Parathyroid adenoma (tissue), 2 donors: ENCODE results near the gene GLP1R.
"Not testable (repeated sequence)": the region's sequence is repeated elsewhere in the genome, so short reads cannot be mapped to it uniquely, and the experiment has no call there.

Experiments used
- H2AFZ ChIP-seq: fragments of 300-600 bp; sonication (generic); one replicate; pipeline ENCODE4 v1.7.0; 2017; ENCODE audit warnings: antibody characterized with exemption, mild to moderate bottlenecking
- H3K27ac ChIP-seq: fragments of 300-600 bp; sonication (generic); one replicate; pipeline ENCODE4 v1.7.0; 2017
- H3K27me3 ChIP-seq: fragments of 300-600 bp; sonication (generic); one replicate; pipeline ENCODE4 v1.7.0; 2017; ENCODE audit warnings: low read length; ENCODE audit not compliant: control insufficient read depth, insufficient read depth
- H3K36me3 ChIP-seq: fragments of 300-600 bp; sonication (generic); one replicate; pipeline ENCODE4 v1.7.0; 2017; ENCODE audit warnings: low read length; ENCODE audit not compliant: control insufficient read depth, insufficient read depth
- H3K4me1 ChIP-seq: fragments of 300-600 bp; sonication (generic); one replicate; pipeline ENCODE4 v1.7.0; 2017; ENCODE audit warnings: control low read depth
- H3K4me2 ChIP-seq: fragments of 300-600 bp; sonication (generic); one replicate; pipeline ENCODE4 v1.7.0; 2017; ENCODE audit warnings: low read length
- H3K4me3 ChIP-seq: fragments of 300-600 bp; sonication (generic); one replicate; pipeline ENCODE4 v1.7.0; 2017; ENCODE audit warnings: low read depth, low read length
- H3K79me2 ChIP-seq: fragments of 300-600 bp; sonication (generic); one replicate; pipeline ENCODE4 v1.7.0; 2017; ENCODE audit warnings: control low read depth
- H3K9ac ChIP-seq: fragments of 300-600 bp; sonication (generic); one replicate; pipeline ENCODE4 v1.7.0; 2017; ENCODE audit warnings: mild to moderate bottlenecking
- H3K9me3 ChIP-seq: fragments of 300-600 bp; sonication (generic); one replicate; pipeline ENCODE4 v1.7.0; 2017; ENCODE audit warnings: low read length; ENCODE audit not compliant: control insufficient read depth
- TF ChIP-seq, protein P1 (sequence below): fragments of 300-600 bp; sonication (generic); IDR thresholded peaks from one replicate; pipeline ENCODE4 v1.7.0; 2017; ENCODE audit warnings: antibody characterized with exemption, mild to moderate bottlenecking
- donor health status: primary hyperparathyroidism.

GLP1R gene

DNA sequence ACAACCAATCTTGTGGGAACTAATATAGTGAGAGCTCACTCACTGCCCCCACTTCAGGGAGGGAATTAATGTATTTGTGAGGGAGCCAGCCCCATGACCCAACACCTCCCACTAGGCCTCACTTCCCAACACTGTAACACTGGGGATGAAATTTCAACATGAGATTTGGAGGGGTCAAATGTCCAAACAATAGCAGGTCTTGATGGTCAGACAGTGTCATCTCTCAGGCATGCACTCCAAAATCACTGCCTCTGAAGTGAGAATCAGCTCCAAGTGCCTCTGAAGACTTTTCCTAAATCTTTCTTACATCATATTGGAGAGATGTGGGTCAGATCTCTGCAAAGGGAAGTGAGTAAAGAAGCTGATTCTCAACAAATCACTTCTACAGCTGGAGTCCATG is 80.3 kb downstream of the GLP1R start:
- Histone ChIP-seq H3K9me3 (no peaks in the 10 kb centered on the region), H3K9ac (no peak overlapping the region), H2AFZ (no peak overlapping the region), H3K79me2 (no peaks in the 10 kb centered on the region), H3K4me1 (no peaks in the 10 kb centered on the region), H3K4me2 (no peak overlapping the region), H3K27ac (no peak overlapping the region), H3K27me3 (no peaks in the 10 kb centered on the region), H3K4me3 (no peak overlapping the region), H3K36me3 (no peaks in the 10 kb centered on the region)
- TF ChIP-seq, protein P1, sequence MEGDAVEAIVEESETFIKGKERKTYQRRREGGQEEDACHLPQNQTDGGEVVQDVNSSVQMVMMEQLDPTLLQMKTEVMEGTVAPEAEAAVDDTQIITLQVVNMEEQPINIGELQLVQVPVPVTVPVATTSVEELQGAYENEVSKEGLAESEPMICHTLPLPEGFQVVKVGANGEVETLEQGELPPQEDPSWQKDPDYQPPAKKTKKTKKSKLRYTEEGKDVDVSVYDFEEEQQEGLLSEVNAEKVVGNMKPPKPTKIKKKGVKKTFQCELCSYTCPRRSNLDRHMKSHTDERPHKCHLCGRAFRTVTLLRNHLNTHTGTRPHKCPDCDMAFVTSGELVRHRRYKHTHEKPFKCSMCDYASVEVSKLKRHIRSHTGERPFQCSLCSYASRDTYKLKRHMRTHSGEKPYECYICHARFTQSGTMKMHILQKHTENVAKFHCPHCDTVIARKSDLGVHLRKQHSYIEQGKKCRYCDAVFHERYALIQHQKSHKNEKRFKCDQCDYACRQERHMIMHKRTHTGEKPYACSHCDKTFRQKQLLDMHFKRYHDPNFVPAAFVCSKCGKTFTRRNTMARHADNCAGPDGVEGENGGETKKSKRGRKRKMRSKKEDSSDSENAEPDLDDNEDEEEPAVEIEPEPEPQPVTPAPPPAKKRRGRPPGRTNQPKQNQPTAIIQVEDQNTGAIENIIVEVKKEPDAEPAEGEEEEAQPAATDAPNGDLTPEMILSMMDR, result no peak

DNA sequence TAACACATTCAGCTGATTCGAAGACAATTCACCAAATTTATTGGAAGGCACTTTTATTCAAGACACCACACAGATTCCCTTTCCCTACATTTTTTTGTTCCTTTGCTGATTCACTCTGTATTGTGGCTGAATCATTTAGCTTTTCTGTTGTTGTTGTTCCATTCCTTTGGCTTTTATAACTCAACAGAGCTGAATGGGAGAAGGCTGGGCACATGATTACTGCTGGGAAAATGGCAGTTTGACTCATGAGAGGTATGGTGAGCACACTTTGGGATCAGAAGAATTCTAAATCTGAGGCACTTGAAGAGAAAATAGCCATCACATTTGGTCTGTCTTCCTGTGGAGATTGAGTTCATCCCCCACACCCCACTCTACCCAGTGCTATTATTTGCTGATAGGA is 82.1 kb downstream of the GLP1R start:
- Histone ChIP-seq H3K27me3 (no peaks in the 10 kb centered on the region), H3K36me3 (no peaks in the 10 kb centered on the region), H2AFZ (no peak overlapping the region), H3K4me3 (no peak overlapping the region), H3K9ac (no peak overlapping the region), H3K79me2 (no peaks in the 10 kb centered on the region), H3K9me3 (no peaks in the 10 kb centered on the region), H3K27ac (no peak overlapping the region), H3K4me2 (no peak overlapping the region), H3K4me1 (no peaks in the 10 kb centered on the region)
- TF ChIP-seq, protein P1, result no peak

DNA sequence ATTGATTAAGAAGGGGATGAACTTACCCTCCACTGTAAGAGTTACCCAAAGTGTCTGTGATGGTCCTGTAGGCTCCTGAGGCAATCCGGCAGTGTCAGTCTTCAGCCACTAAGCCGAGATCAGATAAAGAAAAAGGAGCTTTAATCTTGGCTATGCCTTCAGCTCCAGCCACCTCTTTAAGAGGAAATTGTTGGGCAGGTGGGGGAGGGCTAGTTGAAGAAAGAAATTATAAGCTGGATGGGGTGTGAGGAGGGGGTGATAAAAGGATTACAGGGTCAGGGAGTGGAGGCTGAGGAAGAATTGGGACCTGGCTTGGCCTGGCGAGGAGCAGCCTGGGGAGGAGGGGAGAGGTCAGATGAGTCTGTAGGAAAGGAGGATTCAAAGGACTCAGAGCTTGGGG is 86.2 kb downstream of the GLP1R start:
- H3K4me1 ChIP-seq, H3K4me3 ChIP-seq, H3K27ac ChIP-seq, H3K36me3 ChIP-seq, H3K9me3 ChIP-seq, H2AFZ ChIP-seq, H3K4me2 ChIP-seq, H3K9ac ChIP-seq, H3K27me3 ChIP-seq, H3K79me2 ChIP-seq: not testable (repeated sequence)

DNA sequence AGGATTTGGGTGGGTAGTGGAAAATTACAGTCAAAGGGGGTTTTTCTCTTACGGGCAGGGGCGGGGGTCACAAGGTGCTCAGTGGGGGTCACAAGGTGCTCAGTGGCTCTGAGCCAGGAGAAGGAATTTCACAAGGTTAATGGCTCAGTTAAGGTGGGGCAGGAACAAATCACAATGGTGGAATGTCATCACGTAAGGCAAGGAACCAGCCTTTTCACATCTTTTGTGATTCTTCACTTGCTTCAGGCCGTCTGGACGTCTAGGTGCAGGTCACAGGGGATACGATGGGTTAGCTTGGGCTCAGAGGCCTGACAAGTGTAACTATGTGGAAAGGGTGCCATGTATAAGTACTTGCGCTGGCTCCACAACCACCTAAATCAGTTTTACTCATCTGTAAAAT is 87.6 kb downstream of the GLP1R start:
- H3K4me3 ChIP-seq, H3K9me3 ChIP-seq, H3K4me2 ChIP-seq, H3K4me1 ChIP-seq, H3K27me3 ChIP-seq, H3K9ac ChIP-seq, H3K27ac ChIP-seq, H2AFZ ChIP-seq, H3K79me2 ChIP-seq, H3K36me3 ChIP-seq: not testable (repeated sequence)

DNA sequence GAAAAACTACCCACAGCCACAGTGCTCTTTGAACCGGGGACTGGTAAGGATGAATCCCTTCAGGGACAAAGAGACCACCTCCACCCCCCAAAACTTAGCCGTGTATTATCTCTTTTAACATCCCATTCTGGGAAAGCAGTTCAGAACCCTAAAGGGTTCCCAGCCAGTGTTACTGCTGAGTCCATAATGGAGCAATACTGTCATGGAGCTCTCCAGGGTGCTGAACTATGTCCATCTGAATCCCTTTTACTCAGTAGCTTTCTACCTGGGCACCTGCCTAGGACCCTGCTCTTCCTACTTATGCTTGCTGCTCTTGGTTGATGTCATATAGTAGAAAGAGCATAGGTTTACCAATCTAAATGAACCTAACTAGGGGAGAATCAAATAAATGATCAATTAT is 88.7 kb downstream of the GLP1R start:
- Histone ChIP-seq H3K9me3 (no peaks in the 10 kb centered on the region), H3K4me2 (no peak overlapping the region), H3K9ac (no peak overlapping the region), H3K36me3 (no peaks in the 10 kb centered on the region), H3K4me1 (no peaks in the 10 kb centered on the region), H2AFZ (no peak overlapping the region), H3K27me3 (no peaks in the 10 kb centered on the region), H3K79me2 (no peaks in the 10 kb centered on the region), H3K4me3 (no peak overlapping the region), H3K27ac (no peak overlapping the region)
- TF ChIP-seq, protein P1, result no peak
